Measurements from ENCODE around the gene TET2.
"Not testable (repeated sequence)": the region's sequence is repeated elsewhere in the genome, so short reads cannot be mapped to it uniquely, and the experiment has no call there.

The TET2 gene

GRCh38 chr4:105282489-105282888 lies 135.8 kb downstream of the TET2 start:
- Histone ChIP-seq H3K27ac (no peak overlapping the region), H3K9me3 (peaks cover 0 to 4% (median 0%) of the 10 kb centered on the region in 3 donors)

GRCh38 chr4:105283501-105283900 lies 136.8 kb downstream of the TET2 start:
- Histone ChIP-seq H3K27me3 (no peaks in the 10 kb centered on the region), H3K4me1 (no peaks in the 10 kb centered on the region), H3K4me3 (no peak overlapping the region), H3K9me3 (peaks cover 0 to 4% (median 0%) of the 10 kb centered on the region in 3 donors), H3K36me3 (peaks cover 0 to 7% (median 0%) of the 10 kb centered on the region in 3 donors), H3K27ac (no peak overlapping the region)
- intact Hi-C loops (cut with DNase I; ENCODE audit: low total_unique reads): no loop called here
- no peak for DNase-seq
- TF ChIP-seq CTCF (IDR thresholded peaks at IDR 0.05): no peak

More at GRCh38 chr4:105282489-105282888, 135.8 kb downstream of the TET2 start:
- intact Hi-C loops (cut with DNase I; ENCODE audit: low total_unique reads): no loop called here
- Histone ChIP-seq H3K36me3 (no peaks in the 10 kb centered on the region), H3K4me1 (no peaks in the 10 kb centered on the region), H3K4me3 (no peak overlapping the region), H3K27me3 (no peaks in the 10 kb centered on the region)
- no peak for DNase-seq
- no peak for TF ChIP-seq CTCF (IDR thresholded peaks at IDR 0.05)

GRCh38 chr4:105288121-105288520 lies 141.4 kb downstream of the TET2 start:
- no peaks in the 10 kb centered on the region for H3K4me1 ChIP-seq
- no peak for DNase-seq
- H3K4me3 ChIP-seq: no peak overlapping the region
- peaks cover 0 to 4% (median 0%) of the 10 kb centered on the region in 3 donors for H3K9me3 ChIP-seq
- H3K27ac ChIP-seq: no peak overlapping the region
- no peaks in the 10 kb centered on the region for H3K27me3 ChIP-seq
- peaks cover 0 to 11% (median 0%) of the 10 kb centered on the region in 3 donors for H3K36me3 ChIP-seq
- no peak for TF ChIP-seq CTCF (IDR thresholded peaks at IDR 0.05)
- intact Hi-C loops (cut with DNase I; ENCODE audit: low total_unique reads): no loop called here

GRCh38 chr4:105291925-105292324 lies 145.2 kb downstream of the TET2 start:
- Histone ChIP-seq H3K4me3 (no peak overlapping the region), H3K9me3 (peaks cover 0 to under 1% (median 0%) of the 10 kb centered on the region in 3 donors), H3K27ac (no peak overlapping the region), H3K27me3 (no peaks in the 10 kb centered on the region), H3K36me3 (peaks cover 0 to 11% (median 0%) of the 10 kb centered on the region in 3 donors), H3K4me1 (no peaks in the 10 kb centered on the region)
- no peak for TF ChIP-seq CTCF (IDR thresholded peaks at IDR 0.05)
- no peak for DNase-seq
- intact Hi-C loops (cut with DNase I; ENCODE audit: low total_unique reads): no loop called here

- Histone ChIP-seq H3K36me3 (peaks cover 0 to 7% (median 5%) of the 10 kb centered on the region in 3 donors), H3K4me3 (no peak overlapping the region), H3K9me3 (no peaks in the 10 kb centered on the region), H3K4me1 (no peaks in the 10 kb centered on the region), H3K27me3 (no peaks in the 10 kb centered on the region), H3K27ac (no peak overlapping the region)
- intact Hi-C loops (cut with DNase I; ENCODE audit: low total_unique reads): no loop called here
- no peak for TF ChIP-seq CTCF (IDR thresholded peaks at IDR 0.05)
- no peak for DNase-seq
Observed at GRCh38 chr4:105293360-105293759, 146.7 kb downstream of the TET2 start.

GRCh38 chr4:105296672-105297071 lies 150.0 kb downstream of the TET2 start:
- H3K36me3 ChIP-seq: peaks cover 0 to 7% (median 0%) of the 10 kb centered on the region in 3 donors
- no peak overlapping the region for H3K27ac ChIP-seq
- H3K27me3 ChIP-seq: no peaks in the 10 kb centered on the region
- H3K4me1 ChIP-seq: no peaks in the 10 kb centered on the region
- no peak for TF ChIP-seq CTCF (IDR thresholded peaks at IDR 0.05)
- H3K4me3 ChIP-seq: no peak overlapping the region
- H3K9me3 ChIP-seq: peaks cover 0 to 9% (median 0%) of the 10 kb centered on the region in 3 donors
- intact Hi-C loops (cut with DNase I; ENCODE audit: low total_unique reads): no loop called here
- no peak for DNase-seq

GRCh38 chr4:105299027-105299426 lies 152.4 kb downstream of the TET2 start:
- H3K4me3 ChIP-seq; H3K4me1 ChIP-seq; H3K36me3 ChIP-seq; H3K27ac ChIP-seq; intact Hi-C loops (cut with DNase I; ENCODE audit: low total_unique reads); DNase-seq; H3K27me3 ChIP-seq: not testable (repeated sequence)
- peaks cover 0 to 23% (median 4%) of the 10 kb centered on the region in 3 donors for H3K9me3 ChIP-seq
